Measurements from ENCODE around the gene NRG2.

DNA sequence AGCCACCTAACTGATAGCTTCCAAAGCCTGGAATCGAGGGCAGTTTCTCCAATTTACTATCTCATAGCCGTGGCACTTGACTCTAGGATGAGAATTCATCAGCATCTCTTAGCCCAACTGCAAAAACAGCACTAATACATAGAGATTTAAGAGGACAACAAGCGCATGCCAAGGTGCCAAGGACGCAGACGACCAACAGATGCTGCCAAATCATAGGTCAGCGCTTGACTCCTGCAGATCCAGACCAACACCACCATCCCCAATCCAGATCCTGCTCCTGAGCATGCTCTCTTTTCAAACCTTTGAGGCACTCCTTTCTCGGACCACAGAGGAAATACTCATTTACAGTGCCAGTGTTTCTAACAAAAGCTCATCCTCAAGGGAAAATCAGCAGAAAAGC, 24.6 kb downstream of the NRG2 start:
- no peak for TF ChIP-seq CTCF (conservative IDR thresholded peaks at IDR 0.05; ENCODE audit: low read depth, low read length)
- no peak for TF ChIP-seq EZH2 (IDR thresholded peaks at IDR 0.05; ENCODE audit: borderline replicate concordance, low read depth, low read length, poor library complexity, severe bottlenecking)
